ENCODE results near the gene C11orf58.

The C11orf58 gene

DNA sequence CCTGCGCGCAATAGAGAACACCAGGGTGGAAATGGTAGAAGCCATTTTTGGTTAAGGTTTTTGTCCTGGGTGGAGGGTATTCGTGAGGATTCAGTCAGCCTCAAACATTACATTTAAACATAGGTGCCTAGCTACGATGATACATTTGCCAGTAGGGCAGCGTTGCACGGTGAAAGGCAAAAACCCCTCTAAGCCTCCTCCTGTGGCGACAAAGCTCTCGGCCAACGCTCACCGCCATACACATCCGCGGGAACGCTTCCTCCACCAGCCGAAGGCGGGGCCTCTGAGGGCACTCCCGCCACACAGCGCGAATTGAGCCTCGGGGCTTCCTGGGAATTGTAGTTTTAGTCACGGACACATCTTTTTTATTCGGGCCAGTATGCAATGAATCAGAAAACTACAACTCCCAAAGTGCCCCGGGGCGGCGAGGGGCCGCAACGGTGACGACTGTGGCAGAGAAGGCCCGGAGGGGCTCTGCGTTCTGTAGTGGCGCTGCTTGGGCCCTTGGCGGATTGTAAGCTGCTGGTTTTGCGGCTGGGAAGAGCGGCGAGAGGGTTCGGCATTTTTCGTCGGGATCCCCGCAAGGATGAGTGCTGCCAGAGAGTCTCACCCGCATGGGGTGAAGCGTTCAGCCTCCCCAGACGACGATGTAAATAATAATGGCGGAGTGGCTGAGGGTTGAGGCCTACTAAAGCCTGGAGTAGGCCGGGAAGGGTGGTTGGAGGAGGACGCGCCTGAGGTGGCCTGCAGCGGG lies at the start of gene C11orf58:
Gene C11orf58, plus strand, starts transcription at position 455 of the 754 bp plus-strand sequence. Its CDS starts 132 bp downstream, at position 587.
- no peak within 1 kb of the TSS for H3K27ac Mint-ChIP-seq

DNA sequence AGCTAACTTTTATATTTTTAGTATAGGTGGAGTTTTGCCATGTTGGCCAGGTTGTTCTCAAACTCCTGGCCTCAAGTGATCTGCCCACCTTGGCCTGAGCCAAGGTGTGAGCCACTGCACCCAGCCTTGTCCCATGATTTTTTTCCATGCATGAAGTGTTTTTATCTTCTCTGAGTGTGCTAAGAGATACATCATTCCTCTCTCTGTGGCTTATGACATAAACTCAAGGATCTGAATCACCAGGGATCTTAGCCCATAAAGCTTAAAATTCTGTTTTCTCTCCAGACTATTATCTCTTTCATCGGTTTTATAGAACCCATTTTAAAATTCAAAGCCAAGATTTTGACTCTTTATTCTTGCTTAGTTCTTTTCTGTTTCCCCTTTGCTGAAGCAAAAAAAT lies 48.4 kb upstream of the C11orf58 start:
- no peak for DNase-seq
- no peak overlapping the region for H3K4me3 Mint-ChIP-seq
- H3K27ac Mint-ChIP-seq: no peak overlapping the region
- no peaks in the 10 kb centered on the region for H3K4me1 Mint-ChIP-seq (ENCODE audit: low read depth)
- no peaks in the 10 kb centered on the region for H3K36me3 Mint-ChIP-seq (ENCODE audit: low read depth)
- no peaks in the 10 kb centered on the region for H3K9me3 Mint-ChIP-seq
- H3K27me3 Mint-ChIP-seq: peaks cover 19% of the 10 kb centered on the region

More for the DNA sequence above, at the start of gene C11orf58:
- DNase-seq: peak; percentile 94
- no peak within 1 kb of the TSS for H3K4me3 Mint-ChIP-seq
- peaks cover 19% of the 10 kb centered on the region for H3K36me3 Mint-ChIP-seq (ENCODE audit: low read depth)
- H3K4me1 Mint-ChIP-seq (ENCODE audit: low read depth): peaks cover 23% of the 10 kb centered on the region
- no peaks in the 10 kb centered on the region for H3K27me3 Mint-ChIP-seq
- no peaks in the 10 kb centered on the region for H3K9me3 Mint-ChIP-seq

GRCh38 chr11:16703795-16704194 lies 34.7 kb upstream of the C11orf58 start:
- no peaks in the 10 kb centered on the region for H3K4me1 Mint-ChIP-seq (ENCODE audit: low read depth)
- no peak for DNase-seq
- H3K27ac Mint-ChIP-seq: no peak overlapping the region
- no peaks in the 10 kb centered on the region for H3K9me3 Mint-ChIP-seq
- no peaks in the 10 kb centered on the region for H3K36me3 Mint-ChIP-seq (ENCODE audit: low read depth)
- no peak overlapping the region for H3K4me3 Mint-ChIP-seq
- peaks cover 13% of the 10 kb centered on the region for H3K27me3 Mint-ChIP-seq

- H3K4me3 Mint-ChIP-seq: no peak overlapping the region
- H3K27ac Mint-ChIP-seq: no peak overlapping the region
- DNase-seq: no peak
Observed at GRCh38 chr11:16713594-16713993, 24.9 kb upstream of the C11orf58 start.

DNA sequence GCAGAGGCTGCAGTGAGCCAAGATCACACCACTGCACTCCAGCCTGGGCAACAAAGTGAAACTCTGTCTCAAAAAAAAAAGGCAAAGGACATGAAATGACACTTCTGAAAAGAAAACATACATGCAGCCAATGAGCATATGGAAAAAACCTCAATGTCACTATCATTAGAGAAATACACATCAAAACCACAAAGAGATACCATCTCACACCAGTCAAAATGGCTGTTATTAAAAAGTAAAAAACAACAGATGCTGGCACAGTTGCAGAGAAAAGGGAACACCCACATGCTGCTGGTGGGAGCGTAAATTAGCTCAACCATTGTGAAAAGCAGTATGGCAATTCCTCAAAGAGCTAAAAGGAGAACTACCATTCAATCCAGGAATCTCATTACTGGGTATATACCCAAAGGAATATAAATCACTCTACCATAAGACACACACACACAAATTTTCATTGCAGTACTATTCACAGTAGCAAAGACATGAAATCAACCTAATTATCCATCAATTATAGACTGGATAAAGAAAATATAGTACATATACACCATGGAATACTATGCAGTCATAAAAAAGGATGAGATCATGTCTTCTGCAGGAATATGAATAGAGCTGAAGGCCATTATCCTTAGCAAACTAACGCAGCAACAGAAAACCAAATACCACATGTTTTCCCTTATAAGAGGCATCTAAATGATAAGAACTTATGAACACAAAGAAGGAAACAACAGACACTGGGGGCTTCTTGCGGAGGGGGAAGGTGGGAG lies 15.7 kb upstream of the C11orf58 start:
- Mint-ChIP-seq H3K9me3 (no peaks in the 10 kb centered on the region), H3K27me3 (peaks cover 9% of the 10 kb centered on the region), H3K4me3 (no peak overlapping the region), H3K27ac (no peak overlapping the region), H3K36me3 (ENCODE audit: low read depth) (no peaks in the 10 kb centered on the region), H3K4me1 (ENCODE audit: low read depth) (no peaks in the 10 kb centered on the region)
- DNase-seq: no peak

More at GRCh38 chr11:16713594-16713993, 24.9 kb upstream of the C11orf58 start:
- Mint-ChIP-seq H3K27me3 (peaks cover 9% of the 10 kb centered on the region), H3K9me3 (no peaks in the 10 kb centered on the region), H3K4me1 (ENCODE audit: low read depth) (no peaks in the 10 kb centered on the region), H3K36me3 (ENCODE audit: low read depth) (no peaks in the 10 kb centered on the region)

DNA sequence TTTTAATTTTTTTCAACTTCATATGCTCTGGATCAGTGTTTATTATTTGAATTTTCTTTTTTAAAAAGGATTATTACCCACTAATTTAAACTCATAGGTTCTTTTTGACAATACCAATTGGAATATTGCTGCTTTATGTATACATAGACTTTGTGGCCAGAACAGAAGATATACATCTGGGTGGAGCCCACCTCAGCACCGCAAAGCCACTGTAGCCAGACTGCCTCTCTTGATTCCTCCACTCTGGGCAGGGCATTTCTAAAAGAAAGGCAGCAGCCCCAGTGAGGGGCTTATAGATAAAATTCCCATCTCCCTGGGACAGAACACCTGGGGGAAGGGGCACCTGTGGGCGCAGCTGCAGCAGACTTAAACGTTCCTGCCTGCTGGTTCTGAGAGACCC lies 10.6 kb upstream of the C11orf58 start:
- DNase-seq: no peak
- Mint-ChIP-seq H3K36me3 (ENCODE audit: low read depth) (no peaks in the 10 kb centered on the region), H3K4me3 (no peak overlapping the region), H3K9me3 (peaks cover 2% of the 10 kb centered on the region), H3K4me1 (ENCODE audit: low read depth) (no peaks in the 10 kb centered on the region), H3K27me3 (peaks cover 15% of the 10 kb centered on the region), H3K27ac (no peak overlapping the region)

- peaks cover 15% of the 10 kb centered on the region for H3K36me3 Mint-ChIP-seq (ENCODE audit: low read depth)
- H3K9me3 Mint-ChIP-seq: no peaks in the 10 kb centered on the region
- no peaks in the 10 kb centered on the region for H3K27me3 Mint-ChIP-seq
- no peak overlapping the region for H3K4me3 Mint-ChIP-seq
- H3K27ac Mint-ChIP-seq: no peak overlapping the region
- no peak for DNase-seq
- peaks cover 19% of the 10 kb centered on the region for H3K4me1 Mint-ChIP-seq (ENCODE audit: low read depth)
Observed at GRCh38 chr11:16737818-16738192, 642 bp upstream of the C11orf58 start.

- Mint-ChIP-seq H3K36me3 (ENCODE audit: low read depth) (peaks cover 25% of the 10 kb centered on the region), H3K27ac (no peak overlapping the region), H3K9me3 (no peaks in the 10 kb centered on the region), H3K4me1 (ENCODE audit: low read depth) (peaks cover 27% of the 10 kb centered on the region), H3K4me3 (no peak overlapping the region), H3K27me3 (no peaks in the 10 kb centered on the region)
- no peak for DNase-seq
Observed at GRCh38 chr11:16738947-16739815, 734 bp downstream of the C11orf58 start.

DNA sequence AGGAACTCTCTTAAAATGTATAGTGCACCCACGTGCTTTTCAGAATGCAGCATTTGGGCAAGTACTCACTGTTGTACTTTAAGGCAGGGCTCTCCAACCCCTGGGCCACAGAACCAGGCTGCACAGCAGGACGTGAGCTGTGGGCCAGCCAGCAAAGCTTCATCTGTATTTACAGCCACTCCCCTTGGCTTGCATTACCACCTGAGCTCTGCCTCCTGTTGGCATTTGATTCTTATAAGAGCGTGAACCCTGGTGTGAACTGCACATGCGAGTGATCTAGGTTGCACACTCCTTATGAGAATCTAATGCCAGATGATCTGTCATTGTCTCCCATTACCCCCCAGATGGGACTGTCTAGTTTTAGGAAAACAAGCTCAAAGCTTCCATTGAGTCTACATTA lies 3.0 kb downstream of the C11orf58 start:
- Mint-ChIP-seq H3K9me3 (no peaks in the 10 kb centered on the region), H3K27me3 (no peaks in the 10 kb centered on the region), H3K27ac (peak overlapping the region; percentile 77), H3K36me3 (ENCODE audit: low read depth) (peaks cover 48% of the 10 kb centered on the region), H3K4me3 (no peak overlapping the region), H3K4me1 (ENCODE audit: low read depth) (peaks cover 49% of the 10 kb centered on the region)
- no peak for DNase-seq

- Mint-ChIP-seq H3K4me3 (no peak overlapping the region), H3K36me3 (ENCODE audit: low read depth) (peaks cover 66% of the 10 kb centered on the region), H3K4me1 (ENCODE audit: low read depth) (peaks cover 58% of the 10 kb centered on the region)
Observed at GRCh38 chr11:16743478-16743877, 5.0 kb downstream of the C11orf58 start.

GRCh38 chr11:16744128-16744725 lies 5.8 kb downstream of the C11orf58 start:
- no peaks in the 10 kb centered on the region for H3K9me3 Mint-ChIP-seq
- H3K27ac Mint-ChIP-seq: peak overlapping the region; percentile 45
- peaks cover 61% of the 10 kb centered on the region for H3K4me1 Mint-ChIP-seq (ENCODE audit: low read depth)
- H3K27me3 Mint-ChIP-seq: no peaks in the 10 kb centered on the region
- no peak for DNase-seq
- H3K36me3 Mint-ChIP-seq (ENCODE audit: low read depth): peaks cover 74% of the 10 kb centered on the region
- H3K4me3 Mint-ChIP-seq: no peak overlapping the region

More at GRCh38 chr11:16743478-16743877, 5.0 kb downstream of the C11orf58 start:
- Mint-ChIP-seq H3K27ac (peak overlapping the region; percentile 8), H3K9me3 (no peaks in the 10 kb centered on the region), H3K27me3 (no peaks in the 10 kb centered on the region)
- no peak for DNase-seq

- peaks cover 76% of the 10 kb centered on the region for H3K4me1 Mint-ChIP-seq (ENCODE audit: low read depth)
- peaks cover 91% of the 10 kb centered on the region for H3K36me3 Mint-ChIP-seq (ENCODE audit: low read depth)
- no peaks in the 10 kb centered on the region for H3K9me3 Mint-ChIP-seq
- no peak for DNase-seq
- H3K4me3 Mint-ChIP-seq: no peak overlapping the region
- peak overlapping the region; percentile 45 for H3K27ac Mint-ChIP-seq
- no peaks in the 10 kb centered on the region for H3K27me3 Mint-ChIP-seq
Observed at GRCh38 chr11:16745950-16746605, 7.6 kb downstream of the C11orf58 start.

DNA sequence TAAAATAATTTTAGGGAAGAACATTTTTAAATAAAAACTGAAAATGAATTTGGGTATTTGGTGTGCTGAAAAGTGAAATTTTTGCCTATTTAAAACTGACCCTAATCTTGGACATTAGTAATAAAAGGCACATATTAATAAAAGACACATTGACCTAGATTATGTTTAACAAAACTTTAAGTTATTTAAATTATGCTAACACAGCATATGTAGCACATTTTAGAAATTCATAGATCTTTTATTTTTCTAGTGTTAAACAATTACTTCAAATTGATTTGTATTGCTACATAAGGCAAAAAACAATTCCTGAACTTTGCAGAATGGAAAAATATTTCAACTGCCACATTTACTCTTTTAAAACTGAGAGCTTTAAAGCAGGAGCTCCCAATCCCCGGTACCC lies 10.6 kb downstream of the C11orf58 start:
- no peaks in the 10 kb centered on the region for H3K27me3 Mint-ChIP-seq
- peaks cover 61% of the 10 kb centered on the region for H3K4me1 Mint-ChIP-seq (ENCODE audit: low read depth)
- H3K4me3 Mint-ChIP-seq: no peak overlapping the region
- peak overlapping the region; percentile 92 for H3K27ac Mint-ChIP-seq
- H3K9me3 Mint-ChIP-seq: no peaks in the 10 kb centered on the region
- DNase-seq: no peak
- H3K36me3 Mint-ChIP-seq (ENCODE audit: low read depth): peaks cover 98% of the 10 kb centered on the region

DNA sequence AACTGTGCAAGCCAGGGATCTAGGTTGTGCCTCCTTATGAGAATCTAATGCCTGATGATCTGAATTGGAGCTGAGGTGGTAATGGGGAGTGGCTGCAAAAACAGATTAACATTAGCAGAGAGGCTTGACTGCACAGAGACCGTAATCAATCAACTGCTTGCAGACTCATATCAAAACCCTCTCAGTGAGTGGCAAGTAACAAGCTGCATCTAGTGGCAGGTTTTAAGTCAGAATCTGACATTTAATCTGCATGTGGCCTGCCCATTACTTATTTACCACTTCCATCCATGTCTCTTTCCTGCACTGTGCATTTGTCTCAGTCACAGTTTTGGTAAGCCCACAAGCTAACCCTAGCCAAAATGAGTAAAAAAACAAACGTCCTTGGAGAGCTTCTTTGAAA lies 11.2 kb downstream of the C11orf58 start:
- peak overlapping the region; percentile 92 for H3K27ac Mint-ChIP-seq
- no peak for DNase-seq

More for the DNA sequence above, 11.2 kb downstream of the C11orf58 start:
- H3K4me1 Mint-ChIP-seq (ENCODE audit: low read depth): peaks cover 57% of the 10 kb centered on the region
- no peak overlapping the region for H3K4me3 Mint-ChIP-seq
- no peaks in the 10 kb centered on the region for H3K9me3 Mint-ChIP-seq
- no peaks in the 10 kb centered on the region for H3K27me3 Mint-ChIP-seq
- H3K36me3 Mint-ChIP-seq (ENCODE audit: low read depth): peaks cover 96% of the 10 kb centered on the region

Data from activated T-cell treated with anti-CD3 and anti-CD28 coated beads, Interleukin-2, amount 50 U/mL, for 24 hours (primary cell).